HG03342 (cell line): ENCODE results near the gene DNAJC24.

Source experiments
- ATAC-seq: cut with Tn5 transposase; IDR thresholded peaks from one replicate; pipeline ENCODE4 v1.9.1; 2021; ENCODE audit warnings: mild to moderate bottlenecking, moderate library complexity; ENCODE audit not compliant: unreplicated experiment

The DNAJC24 gene

GRCh38 chr11:31480930-31481329, 111.3 kb downstream of the DNAJC24 start:
- no peak for ATAC-seq
